ENCODE measurements around the gene MCM6. TPM values are rescaled to one million over a fixed set of nuclear protein-coding genes. Genes with fewer than 3 reads are reported as not detected.

Gene MCM6
- total and polyA plus RNA-seq, 4 donors, result 19.2 to 33.8 (median 25.8) TPM

DNA sequence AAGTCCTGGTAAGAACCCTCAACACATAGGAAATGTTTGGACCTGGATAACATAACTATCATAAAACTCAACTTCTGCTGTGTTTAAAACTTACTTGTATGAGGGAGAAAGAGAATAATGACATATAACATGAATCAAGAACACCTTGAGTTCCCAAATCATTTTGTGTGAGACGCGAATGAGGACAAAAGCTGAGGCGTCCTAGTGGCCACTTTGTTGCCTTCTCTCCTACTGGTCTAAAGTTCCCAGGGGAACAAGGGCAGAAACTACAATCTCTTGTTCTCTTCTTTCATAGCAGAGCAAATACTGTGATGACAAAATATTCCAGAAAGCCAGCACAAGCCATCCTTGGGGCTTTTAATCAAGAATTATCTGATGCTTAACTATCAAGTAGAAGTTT is 31.0 kb downstream of the MCM6 start:
- Histone ChIP-seq H3K9me3 (ENCODE audit: control insufficient read depth, insufficient read depth, low read length) (no peaks in the 10 kb centered on the region), H3K27me3 (ENCODE audit: control insufficient read depth, insufficient read depth, low read length) (no peaks in the 10 kb centered on the region), H3K4me3 (ENCODE audit: low read depth, low read length) (no peak overlapping the region), H3K4me1 (ENCODE audit: control insufficient read depth, insufficient read depth, low read length) (no peaks in the 10 kb centered on the region), H3K36me3 (ENCODE audit: control insufficient read depth, insufficient read depth, low read length) (peaks cover 6% of the 10 kb centered on the region), H3K27ac (ENCODE audit: low read depth, low read length) (no peak overlapping the region)
- no peak for DNase-seq (ENCODE audit: low read depth in 4 of 6, low spot score in 6 of 6)
- WGBS (ENCODE audit: insufficient coverage), result 100% methylated on average over 3 of the region's 3 CpGs

DNA sequence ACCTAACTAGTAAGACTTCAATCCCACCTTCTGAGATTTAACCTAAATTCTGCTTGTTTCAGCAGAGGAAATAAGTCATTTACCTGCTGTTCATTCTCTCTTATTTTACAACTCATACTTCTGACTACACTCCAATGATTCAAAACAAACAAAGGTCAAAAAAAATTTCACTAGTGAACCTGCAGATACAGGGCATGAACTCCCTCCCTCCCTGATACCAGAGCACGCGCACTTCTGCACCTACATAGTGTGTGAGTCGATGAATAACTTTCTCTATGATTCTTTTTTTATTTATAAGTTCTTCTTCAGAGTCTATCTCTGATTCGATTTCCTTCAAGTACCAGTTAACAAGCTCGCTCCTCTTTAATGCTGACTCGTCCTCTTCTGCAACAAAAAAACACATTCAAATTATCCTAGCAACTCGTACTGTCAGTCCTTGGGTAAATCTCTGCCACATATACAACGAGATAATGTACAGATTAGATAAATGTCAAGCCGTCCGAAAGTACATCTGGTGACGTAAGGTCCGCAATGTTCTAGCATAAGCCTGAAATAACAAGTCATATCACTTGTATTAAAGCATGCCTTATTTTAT is 31.8 kb downstream of the MCM6 start:
- DNase-seq (ENCODE audit: low read depth in 4 of 6, low spot score in 6 of 6), result no peak
- no peak overlapping the region for H3K4me3 ChIP-seq (ENCODE audit: low read depth, low read length)
- no peaks in the 10 kb centered on the region for H3K9me3 ChIP-seq (ENCODE audit: control insufficient read depth, insufficient read depth, low read length)
- H3K36me3 ChIP-seq (ENCODE audit: control insufficient read depth, insufficient read depth, low read length), result peaks cover 6% of the 10 kb centered on the region
- no peaks in the 10 kb centered on the region for H3K4me1 ChIP-seq (ENCODE audit: control insufficient read depth, insufficient read depth, low read length)
- H3K27me3 ChIP-seq (ENCODE audit: control insufficient read depth, insufficient read depth, low read length), result no peaks in the 10 kb centered on the region
- H3K27ac ChIP-seq (ENCODE audit: low read depth, low read length), result no peak overlapping the region
- WGBS (ENCODE audit: insufficient coverage), result 89% methylated on average over 5 of the region's 12 CpGs

DNA sequence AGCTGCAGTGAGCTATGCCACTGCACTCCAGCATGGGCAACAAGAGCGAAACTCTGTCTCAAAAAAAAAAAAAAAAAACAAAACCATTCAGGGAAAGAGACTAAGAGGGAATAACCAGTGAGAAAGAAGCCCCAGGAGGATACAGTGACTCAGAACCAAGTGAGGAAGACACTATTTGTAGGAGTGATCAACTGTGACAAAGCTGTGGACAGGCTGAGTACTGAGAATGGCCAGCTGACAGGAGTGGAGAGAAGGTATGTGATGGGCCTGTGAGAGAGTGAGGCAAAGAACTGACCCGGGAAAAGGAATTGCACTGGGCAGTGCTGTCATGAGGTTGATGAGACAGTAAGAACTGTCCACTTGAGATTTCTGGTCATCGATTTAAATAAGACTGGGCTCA is 32.6 kb downstream of the MCM6 start:
- Histone ChIP-seq H3K27me3 (ENCODE audit: control insufficient read depth, insufficient read depth, low read length) (no peaks in the 10 kb centered on the region), H3K36me3 (ENCODE audit: control insufficient read depth, insufficient read depth, low read length) (peaks cover 6% of the 10 kb centered on the region), H3K27ac (ENCODE audit: low read depth, low read length) (no peak overlapping the region), H3K9me3 (ENCODE audit: control insufficient read depth, insufficient read depth, low read length) (no peaks in the 10 kb centered on the region), H3K4me3 (ENCODE audit: low read depth, low read length) (no peak overlapping the region), H3K4me1 (ENCODE audit: control insufficient read depth, insufficient read depth, low read length) (no peaks in the 10 kb centered on the region)
- DNase-seq (ENCODE audit: low read depth in 4 of 6, low spot score in 6 of 6), result no peak
- WGBS (ENCODE audit: insufficient coverage), result 100% methylated on average over 1 of the region's 3 CpGs

DNA sequence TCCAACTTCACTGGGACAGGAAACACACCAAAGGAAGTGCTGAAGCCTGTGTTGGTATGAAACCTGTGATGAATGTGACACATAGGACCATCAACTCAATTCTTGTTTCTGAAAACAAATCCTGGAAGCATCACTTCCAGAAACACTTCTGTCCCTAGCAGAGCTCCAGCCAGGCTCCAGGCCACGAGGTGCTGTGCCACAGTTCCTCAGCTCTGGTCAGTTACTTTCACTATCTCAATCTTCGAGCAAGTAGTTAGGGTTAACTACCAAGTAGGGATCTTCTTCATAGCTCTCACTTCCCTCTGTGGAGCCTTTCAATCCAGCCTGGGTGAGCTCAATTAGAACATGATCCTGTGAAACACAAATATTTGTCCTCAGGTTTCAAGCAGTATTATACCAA is 35.6 kb downstream of the MCM6 start:
- Histone ChIP-seq H3K27me3 (ENCODE audit: control insufficient read depth, insufficient read depth, low read length) (no peaks in the 10 kb centered on the region), H3K9me3 (ENCODE audit: control insufficient read depth, insufficient read depth, low read length) (no peaks in the 10 kb centered on the region), H3K27ac (ENCODE audit: low read depth, low read length) (no peak overlapping the region), H3K4me3 (ENCODE audit: low read depth, low read length) (no peak overlapping the region), H3K4me1 (ENCODE audit: control insufficient read depth, insufficient read depth, low read length) (no peaks in the 10 kb centered on the region), H3K36me3 (ENCODE audit: control insufficient read depth, insufficient read depth, low read length) (peaks cover 6% of the 10 kb centered on the region)
- no peak for DNase-seq (ENCODE audit: low read depth in 4 of 6, low spot score in 6 of 6)
- 69% methylated on average over 2 of the region's 2 CpGs for WGBS (ENCODE audit: insufficient coverage)

DNA sequence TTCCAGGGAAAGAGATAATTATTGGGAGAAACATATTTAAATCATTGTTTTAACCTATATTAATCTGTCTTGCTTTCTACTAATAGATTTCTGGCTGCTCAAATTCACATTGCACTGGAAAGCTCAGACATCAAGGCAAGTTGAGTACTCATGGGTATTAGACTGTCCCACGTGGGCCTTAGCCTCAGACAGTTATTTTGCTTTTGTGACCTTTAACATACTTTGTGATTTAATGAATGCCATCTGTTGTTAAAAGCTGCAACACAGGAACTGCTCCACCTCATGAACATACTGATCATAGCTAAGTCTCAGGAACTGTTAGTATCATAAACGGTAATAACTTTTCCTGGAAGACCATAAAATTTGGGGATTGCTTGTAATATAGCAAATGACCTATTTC is 36.5 kb downstream of the MCM6 start:
- H3K4me3 ChIP-seq (ENCODE audit: low read depth, low read length), result no peak overlapping the region
- H3K9me3 ChIP-seq (ENCODE audit: control insufficient read depth, insufficient read depth, low read length), result no peaks in the 10 kb centered on the region
- peaks cover 6% of the 10 kb centered on the region for H3K36me3 ChIP-seq (ENCODE audit: control insufficient read depth, insufficient read depth, low read length)
- no peaks in the 10 kb centered on the region for H3K4me1 ChIP-seq (ENCODE audit: control insufficient read depth, insufficient read depth, low read length)
- no CpG with 5 or more reads among the region's 2 CpGs for WGBS (ENCODE audit: insufficient coverage)
- DNase-seq (ENCODE audit: low read depth in 4 of 6, low spot score in 6 of 6), result peak in 1 of 6 donors; percentile 41
- no peaks in the 10 kb centered on the region for H3K27me3 ChIP-seq (ENCODE audit: control insufficient read depth, insufficient read depth, low read length)
- no peak overlapping the region for H3K27ac ChIP-seq (ENCODE audit: low read depth, low read length)

DNA sequence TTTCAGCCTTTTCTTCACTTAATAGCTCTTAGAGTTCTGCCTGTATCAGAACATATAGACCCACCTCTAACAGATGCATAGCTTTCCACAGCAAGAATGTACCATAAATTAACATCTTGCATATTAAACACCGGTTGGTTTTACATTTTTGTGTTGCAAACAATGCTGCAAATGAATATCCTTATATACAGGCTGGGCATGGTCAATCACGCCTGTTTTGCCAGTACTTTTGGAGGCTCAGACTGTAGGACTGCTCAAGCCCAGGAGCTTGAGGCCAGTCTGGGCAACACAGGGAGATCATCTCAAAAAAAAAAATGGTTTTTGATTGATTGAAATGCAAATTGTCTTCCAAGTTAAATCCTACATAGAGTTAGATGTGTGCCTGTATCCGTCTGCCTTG is 37.7 kb downstream of the MCM6 start:
- DNase-seq (ENCODE audit: low read depth in 4 of 6, low spot score in 6 of 6), result no peak
- no peak overlapping the region for H3K4me3 ChIP-seq (ENCODE audit: low read depth, low read length)
- WGBS (ENCODE audit: insufficient coverage), result 100% methylated on average over 1 of the region's 3 CpGs
- H3K4me1 ChIP-seq (ENCODE audit: control insufficient read depth, insufficient read depth, low read length), result no peaks in the 10 kb centered on the region
- no peaks in the 10 kb centered on the region for H3K9me3 ChIP-seq (ENCODE audit: control insufficient read depth, insufficient read depth, low read length)
- H3K27me3 ChIP-seq (ENCODE audit: control insufficient read depth, insufficient read depth, low read length), result no peaks in the 10 kb centered on the region
- H3K36me3 ChIP-seq (ENCODE audit: control insufficient read depth, insufficient read depth, low read length), result peaks cover 3% of the 10 kb centered on the region
- no peak overlapping the region for H3K27ac ChIP-seq (ENCODE audit: low read depth, low read length)

DNA sequence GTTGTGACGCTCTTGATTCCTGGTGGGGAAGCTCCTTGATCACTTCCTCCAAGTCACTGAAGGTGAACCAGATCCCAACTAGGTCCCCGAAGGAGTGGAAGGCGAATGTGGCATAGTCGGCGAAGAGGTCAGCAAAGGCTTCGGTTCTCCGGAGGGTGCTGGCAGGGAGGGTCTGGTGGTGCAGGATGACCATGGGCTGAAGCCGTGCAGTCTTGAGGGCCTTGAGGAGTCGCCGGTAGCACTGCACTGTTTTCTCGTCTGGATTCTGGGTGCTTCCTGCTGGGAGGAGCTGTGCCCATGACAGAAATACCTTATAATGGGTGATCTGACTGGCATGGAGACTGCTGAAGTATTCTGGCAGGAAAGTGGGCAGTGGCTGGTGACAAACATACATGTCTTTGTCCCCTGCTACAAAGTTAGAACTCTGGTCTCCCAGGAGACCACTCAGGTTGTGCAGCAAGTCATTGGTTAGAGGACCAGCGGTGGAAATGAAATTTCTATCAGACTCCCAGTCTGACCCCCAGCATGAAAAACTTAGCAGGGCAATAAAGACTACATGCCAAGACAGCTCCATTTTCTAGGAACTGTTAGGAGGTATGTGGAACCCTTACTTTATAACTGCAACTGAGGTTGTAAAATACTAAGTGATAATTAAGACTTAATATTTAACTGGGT is 39.5 kb downstream of the MCM6 start, which contains the start of gene LCT:
Gene LCT, minus strand, starts transcription at position 589 of the 675 bp plus-strand sequence. Its CDS starts 15 bp downstream, at position 574.
- H3K27ac ChIP-seq (ENCODE audit: low read depth, low read length), result no peak within 1 kb of the TSS
- DNase-seq (ENCODE audit: low read depth in 4 of 6, low spot score in 6 of 6), result no peak
- H3K4me1 ChIP-seq (ENCODE audit: control insufficient read depth, insufficient read depth, low read length), result no peaks in the 10 kb centered on the region
- H3K27me3 ChIP-seq (ENCODE audit: control insufficient read depth, insufficient read depth, low read length), result no peaks in the 10 kb centered on the region
- H3K36me3 ChIP-seq (ENCODE audit: control insufficient read depth, insufficient read depth, low read length), result no peaks in the 10 kb centered on the region
- no peaks in the 10 kb centered on the region for H3K9me3 ChIP-seq (ENCODE audit: control insufficient read depth, insufficient read depth, low read length)
- WGBS (ENCODE audit: insufficient coverage), result 89% methylated on average over 12 of the region's 12 CpGs
- no peak within 1 kb of the TSS for H3K4me3 ChIP-seq (ENCODE audit: low read depth, low read length)

DNA sequence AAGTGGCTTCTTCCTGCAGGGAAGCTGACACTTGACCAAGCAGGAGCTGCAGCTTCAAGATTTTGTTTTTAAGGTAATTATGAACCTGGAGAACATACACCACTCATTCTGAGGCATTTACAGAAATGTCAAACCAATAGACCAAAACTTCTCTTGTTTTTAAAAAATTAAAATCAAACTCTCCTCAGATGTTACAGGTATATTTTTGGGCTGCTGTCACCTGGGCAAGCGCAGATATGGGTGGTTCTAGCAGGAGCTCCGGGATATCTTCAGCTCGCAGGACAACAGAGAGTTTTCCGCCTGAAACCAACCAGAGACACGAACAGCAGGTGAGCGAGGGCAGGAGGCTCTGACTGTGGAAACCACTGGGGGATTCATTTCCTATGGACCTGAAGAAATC is 43.4 kb downstream of the MCM6 start:
- no peak for DNase-seq (ENCODE audit: low read depth in 4 of 6, low spot score in 6 of 6)
- H3K4me1 ChIP-seq (ENCODE audit: control insufficient read depth, insufficient read depth, low read length), result peaks cover 2% of the 10 kb centered on the region
- no peaks in the 10 kb centered on the region for H3K36me3 ChIP-seq (ENCODE audit: control insufficient read depth, insufficient read depth, low read length)
- no peaks in the 10 kb centered on the region for H3K9me3 ChIP-seq (ENCODE audit: control insufficient read depth, insufficient read depth, low read length)
- no peak overlapping the region for H3K4me3 ChIP-seq (ENCODE audit: low read depth, low read length)
- no peaks in the 10 kb centered on the region for H3K27me3 ChIP-seq (ENCODE audit: control insufficient read depth, insufficient read depth, low read length)
- WGBS (ENCODE audit: insufficient coverage), result 94% methylated on average over 3 of the region's 6 CpGs
- no peak overlapping the region for H3K27ac ChIP-seq (ENCODE audit: low read depth, low read length)

DNA sequence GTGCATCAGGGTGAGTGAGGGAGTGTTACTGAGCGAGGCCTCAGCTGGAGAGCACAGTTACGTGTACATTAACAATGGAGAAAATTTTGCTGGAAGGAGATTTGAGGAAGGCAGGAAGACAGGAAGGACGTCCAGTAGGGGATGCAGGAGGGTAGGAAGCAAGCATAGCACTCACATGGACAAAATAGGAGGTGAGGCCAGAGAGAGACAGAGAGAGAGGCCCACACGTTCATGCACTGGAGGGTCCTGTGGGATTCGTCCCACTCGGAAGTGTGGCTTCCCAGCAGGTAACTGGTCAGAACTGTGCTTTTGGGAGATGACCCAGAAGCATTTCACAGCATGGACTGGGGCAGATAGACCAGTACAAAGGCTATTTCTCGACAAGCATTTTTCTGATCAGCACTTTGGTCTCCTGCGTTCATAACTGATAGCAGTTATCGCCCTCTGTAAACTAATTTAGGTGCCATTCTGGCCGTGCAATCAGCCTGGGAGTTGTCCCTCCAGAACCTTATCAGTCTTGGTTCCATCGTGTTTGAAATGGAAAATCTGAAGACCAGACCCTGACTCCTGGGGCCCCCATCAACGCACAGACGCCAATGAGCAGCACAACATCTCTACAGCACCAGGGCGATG is 44.9 kb downstream of the MCM6 start:
- no peaks in the 10 kb centered on the region for H3K36me3 ChIP-seq (ENCODE audit: control insufficient read depth, insufficient read depth, low read length)
- WGBS (ENCODE audit: insufficient coverage), result 85% methylated on average over 13 of the region's 14 CpGs
- no peak overlapping the region for H3K27ac ChIP-seq (ENCODE audit: low read depth, low read length)
- peaks cover 2% of the 10 kb centered on the region for H3K4me1 ChIP-seq (ENCODE audit: control insufficient read depth, insufficient read depth, low read length)
- no peaks in the 10 kb centered on the region for H3K27me3 ChIP-seq (ENCODE audit: control insufficient read depth, insufficient read depth, low read length)
- no peaks in the 10 kb centered on the region for H3K9me3 ChIP-seq (ENCODE audit: control insufficient read depth, insufficient read depth, low read length)
- no peak overlapping the region for H3K4me3 ChIP-seq (ENCODE audit: low read depth, low read length)
- DNase-seq (ENCODE audit: low read depth in 4 of 6, low spot score in 6 of 6), result no peak

Data from spinal cord (tissue), 10 donors.